OCI-LY7 (cell line): Measurements from ENCODE around the gene CACNA1D.

Source experiments
- EZH2phosphoT487 ChIP-seq: fragments of 200-600 bp; sonication (generic); IDR thresholded peaks from 2 replicates; pipeline ENCODE4 v1.6.1; 2018; ENCODE audit warnings: low read depth, borderline replicate concordance, mild to moderate bottlenecking, mixed run types, antibody characterized with exemption, low read length, moderate library complexity, mixed read lengths
- TF ChIP-seq, protein P1 (sequence below): fragments of 200-600 bp; sonication (generic); conservative IDR thresholded peaks from 2 replicates; pipeline ENCODE4 v1.5.1; 2014; ENCODE audit warnings: mild to moderate bottlenecking, antibody characterized with exemption, low read length, moderate library complexity, mixed read lengths

DNA sequence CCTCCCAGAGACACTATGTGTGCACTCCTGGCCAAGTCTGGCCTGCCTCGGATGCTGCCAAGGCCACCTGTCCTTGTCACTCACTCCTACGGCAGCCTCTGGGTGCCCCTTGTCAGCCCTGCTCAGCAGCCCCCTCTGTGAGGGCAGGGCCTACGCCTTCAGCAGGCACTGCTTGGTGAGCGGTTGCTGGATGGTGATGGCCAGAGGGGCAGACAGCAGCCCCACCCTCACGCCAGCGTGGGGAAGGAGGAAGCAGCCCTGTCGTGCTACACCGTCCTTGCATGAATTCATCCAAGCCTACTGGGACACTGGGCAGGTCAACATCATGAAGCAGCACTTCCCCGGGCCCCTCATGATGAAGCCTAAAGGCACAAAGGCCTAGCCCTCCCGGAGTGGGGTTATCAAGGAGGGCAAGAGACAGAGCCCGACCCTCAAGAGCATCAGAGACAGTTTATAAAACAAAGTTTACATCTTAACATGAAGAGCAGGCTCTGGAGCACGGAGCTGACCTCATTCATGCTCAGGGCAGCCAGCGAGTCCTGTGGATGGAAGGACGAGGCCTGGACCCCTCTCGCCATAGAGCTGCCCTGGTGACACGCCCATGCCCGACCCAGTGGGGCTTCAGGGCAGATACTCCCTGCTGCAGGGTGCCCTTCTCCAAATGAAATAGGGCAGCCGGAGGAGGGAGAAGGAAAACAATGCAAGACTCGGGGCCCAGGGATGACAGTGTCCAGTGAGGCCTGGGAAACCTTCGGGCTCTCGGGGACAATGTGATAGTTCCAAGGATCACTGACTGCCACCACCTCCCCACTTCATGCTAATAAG is 326.6 kb downstream of the CACNA1D start:
- TF ChIP-seq, protein P1, sequence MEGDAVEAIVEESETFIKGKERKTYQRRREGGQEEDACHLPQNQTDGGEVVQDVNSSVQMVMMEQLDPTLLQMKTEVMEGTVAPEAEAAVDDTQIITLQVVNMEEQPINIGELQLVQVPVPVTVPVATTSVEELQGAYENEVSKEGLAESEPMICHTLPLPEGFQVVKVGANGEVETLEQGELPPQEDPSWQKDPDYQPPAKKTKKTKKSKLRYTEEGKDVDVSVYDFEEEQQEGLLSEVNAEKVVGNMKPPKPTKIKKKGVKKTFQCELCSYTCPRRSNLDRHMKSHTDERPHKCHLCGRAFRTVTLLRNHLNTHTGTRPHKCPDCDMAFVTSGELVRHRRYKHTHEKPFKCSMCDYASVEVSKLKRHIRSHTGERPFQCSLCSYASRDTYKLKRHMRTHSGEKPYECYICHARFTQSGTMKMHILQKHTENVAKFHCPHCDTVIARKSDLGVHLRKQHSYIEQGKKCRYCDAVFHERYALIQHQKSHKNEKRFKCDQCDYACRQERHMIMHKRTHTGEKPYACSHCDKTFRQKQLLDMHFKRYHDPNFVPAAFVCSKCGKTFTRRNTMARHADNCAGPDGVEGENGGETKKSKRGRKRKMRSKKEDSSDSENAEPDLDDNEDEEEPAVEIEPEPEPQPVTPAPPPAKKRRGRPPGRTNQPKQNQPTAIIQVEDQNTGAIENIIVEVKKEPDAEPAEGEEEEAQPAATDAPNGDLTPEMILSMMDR: no peak
- no peak for TF ChIP-seq EZH2phosphoT487
